ENCODE data around the gene TPSAB1.
"Not testable (repeated sequence)": the region's sequence is repeated elsewhere in the genome, so short reads cannot be mapped to it uniquely, and the experiment has no call there.

TPSAB1 gene

DNA sequence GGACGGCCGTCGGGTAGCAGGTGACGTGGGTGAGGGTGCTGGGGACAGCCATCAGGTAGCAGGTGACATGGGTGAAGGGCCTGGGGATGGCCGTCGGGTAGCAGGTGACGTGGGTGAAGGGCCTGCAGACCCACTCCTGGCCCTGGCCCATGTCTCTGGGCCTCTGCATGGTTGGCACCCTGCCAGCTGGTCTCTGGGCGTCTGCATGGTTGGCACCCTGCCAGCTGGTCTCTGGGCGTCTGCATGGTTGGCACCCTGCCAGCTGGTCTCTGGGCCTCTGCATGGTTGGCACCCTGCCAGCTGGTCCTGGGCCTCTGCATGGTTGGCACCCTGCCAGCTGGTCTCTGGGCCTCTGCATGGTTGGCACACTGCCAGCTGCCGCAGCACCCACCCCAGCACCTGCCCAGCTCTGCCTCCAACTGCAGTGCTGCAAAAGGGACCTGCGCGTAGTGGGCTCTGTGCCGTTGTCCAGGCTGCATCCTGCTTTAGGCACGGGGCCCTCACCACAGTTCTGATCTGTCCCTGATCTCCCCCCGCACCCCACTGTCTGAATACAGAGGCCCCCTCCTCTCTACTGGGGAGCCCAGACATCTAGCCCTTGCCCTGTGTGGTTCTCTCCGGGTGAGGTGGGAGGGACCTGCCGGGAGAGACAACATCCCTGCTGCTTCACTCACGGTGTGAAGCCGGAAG is 31.4 kb downstream of the TPSAB1 start:
- DNase-seq = not testable (repeated sequence)

DNA sequence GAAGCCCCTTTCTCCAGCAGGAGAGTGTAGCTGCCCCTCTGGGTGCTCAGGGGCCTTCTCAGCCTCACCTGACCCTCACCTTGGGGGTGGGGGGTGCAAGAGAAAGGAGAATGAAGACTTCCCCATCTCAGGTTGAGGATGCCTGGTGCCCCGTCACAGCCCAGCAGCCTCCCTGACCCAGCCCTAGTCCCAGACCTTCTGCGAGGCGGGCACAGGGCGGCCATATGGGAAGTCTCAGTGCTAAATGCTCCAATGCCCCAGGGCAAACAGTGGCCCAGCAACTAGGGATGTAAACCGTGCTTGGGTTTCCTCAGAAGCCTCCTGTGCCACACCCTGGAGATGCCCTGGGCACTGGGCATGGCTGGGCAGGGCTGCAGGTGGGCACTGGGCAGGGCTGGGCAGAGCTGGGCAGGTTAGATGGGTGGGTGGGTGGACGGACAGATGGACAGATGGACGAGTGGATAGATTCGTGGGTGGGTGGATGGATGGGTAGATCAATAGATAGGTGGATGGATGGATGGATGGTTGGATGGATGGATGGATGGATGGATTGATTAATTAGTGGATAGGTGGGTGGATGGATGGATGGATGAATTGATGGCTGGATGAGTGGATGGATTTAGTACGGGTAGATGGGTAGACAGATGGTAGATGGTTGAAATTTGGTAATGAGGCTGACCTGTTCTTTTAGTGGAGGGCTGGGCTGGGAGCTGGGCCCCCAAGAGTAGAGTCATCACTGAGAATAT is 32.1 kb downstream of the TPSAB1 start:
- DNase-seq = no peak

GRCh38 chr16:1273816-1274215 is 33.3 kb downstream of the TPSAB1 start:
- no peak for DNase-seq

DNA sequence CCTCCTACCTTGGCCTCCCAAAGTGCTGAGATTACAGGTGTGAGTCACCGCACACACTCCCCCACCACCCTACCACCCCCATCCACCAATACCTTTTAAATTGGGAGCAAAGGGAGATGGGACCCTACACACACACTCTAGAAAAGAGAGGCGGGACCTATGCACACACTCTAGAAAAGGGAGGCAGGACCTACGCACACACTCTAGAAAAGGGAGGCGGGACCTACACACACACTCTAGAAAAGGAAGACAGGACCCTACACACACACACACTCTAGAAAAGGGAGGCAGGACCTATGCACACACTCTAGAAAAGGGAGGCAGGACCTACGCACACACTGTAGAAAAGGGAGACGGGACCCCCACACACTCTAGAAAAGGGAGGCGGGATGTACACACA is 34.3 kb downstream of the TPSAB1 start:
- no peak for DNase-seq

DNA sequence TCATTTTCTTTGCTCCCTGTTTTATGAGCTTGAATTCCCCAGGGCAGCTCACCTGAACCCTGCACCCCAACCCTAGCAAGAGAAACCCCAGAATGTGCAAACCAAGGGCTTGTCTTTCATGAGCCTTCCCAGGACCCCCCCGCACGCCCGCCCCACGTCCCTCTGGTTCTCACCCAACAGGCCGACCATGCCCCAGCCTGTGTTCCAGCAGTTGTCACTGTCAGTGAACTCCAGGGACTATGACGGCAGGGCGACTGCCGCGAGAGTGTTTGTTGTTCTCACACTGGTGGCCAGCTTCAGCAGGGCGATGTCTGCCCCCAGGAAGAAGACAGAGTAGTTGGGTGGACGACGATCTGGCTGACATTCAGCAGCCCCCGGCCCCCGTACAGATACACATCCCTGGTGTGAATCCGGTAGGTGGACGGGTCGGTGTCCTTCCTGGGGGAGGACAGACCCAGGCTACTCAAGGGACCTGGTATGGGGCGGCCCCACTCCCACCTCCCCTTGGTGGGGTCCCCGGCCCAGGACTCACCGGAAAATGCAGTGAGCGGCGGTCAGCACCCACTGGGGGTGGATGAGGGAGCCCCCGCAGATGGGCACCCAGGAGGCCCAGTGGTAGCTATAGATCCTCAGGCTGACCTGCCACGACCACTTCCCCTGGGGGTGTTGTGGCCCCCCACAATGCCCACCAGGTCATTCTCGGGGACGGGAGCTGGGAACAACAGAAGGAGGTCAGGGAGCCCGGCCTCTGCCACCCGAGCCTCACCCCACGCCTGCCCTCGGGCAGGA is 35.5 kb downstream of the TPSAB1 start:
- no peak for DNase-seq

GRCh38 chr16:1276580-1276878 is 36.0 kb downstream of the TPSAB1 start:
- DNase-seq = no peak

- no peak for DNase-seq
Observed at GRCh38 chr16:1277151-1277598, 36.7 kb downstream of the TPSAB1 start.

- no peak for DNase-seq
Observed at GRCh38 chr16:1277617-1278282, 37.2 kb downstream of the TPSAB1 start.

DNA sequence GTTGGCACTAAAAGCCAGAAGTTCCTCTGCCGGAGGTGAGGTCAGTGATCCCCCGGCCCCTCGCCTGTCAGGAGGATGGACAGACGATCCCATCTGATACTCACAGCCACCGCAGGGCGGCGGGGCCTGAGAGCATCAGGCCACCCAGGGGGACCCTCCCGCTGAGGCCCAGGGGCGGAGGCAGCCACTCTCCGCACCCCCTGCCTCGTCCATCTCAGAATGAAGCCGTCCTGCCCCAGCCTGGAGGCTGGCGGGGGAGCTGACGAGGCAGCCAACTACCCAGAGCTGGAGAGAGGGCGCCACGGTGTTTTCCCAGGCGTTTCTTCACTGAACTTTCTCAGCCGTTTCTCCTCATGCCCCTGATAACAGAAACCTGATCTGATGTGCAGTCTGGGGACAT is 38.0 kb downstream of the TPSAB1 start:
- no peak for DNase-seq

DNA sequence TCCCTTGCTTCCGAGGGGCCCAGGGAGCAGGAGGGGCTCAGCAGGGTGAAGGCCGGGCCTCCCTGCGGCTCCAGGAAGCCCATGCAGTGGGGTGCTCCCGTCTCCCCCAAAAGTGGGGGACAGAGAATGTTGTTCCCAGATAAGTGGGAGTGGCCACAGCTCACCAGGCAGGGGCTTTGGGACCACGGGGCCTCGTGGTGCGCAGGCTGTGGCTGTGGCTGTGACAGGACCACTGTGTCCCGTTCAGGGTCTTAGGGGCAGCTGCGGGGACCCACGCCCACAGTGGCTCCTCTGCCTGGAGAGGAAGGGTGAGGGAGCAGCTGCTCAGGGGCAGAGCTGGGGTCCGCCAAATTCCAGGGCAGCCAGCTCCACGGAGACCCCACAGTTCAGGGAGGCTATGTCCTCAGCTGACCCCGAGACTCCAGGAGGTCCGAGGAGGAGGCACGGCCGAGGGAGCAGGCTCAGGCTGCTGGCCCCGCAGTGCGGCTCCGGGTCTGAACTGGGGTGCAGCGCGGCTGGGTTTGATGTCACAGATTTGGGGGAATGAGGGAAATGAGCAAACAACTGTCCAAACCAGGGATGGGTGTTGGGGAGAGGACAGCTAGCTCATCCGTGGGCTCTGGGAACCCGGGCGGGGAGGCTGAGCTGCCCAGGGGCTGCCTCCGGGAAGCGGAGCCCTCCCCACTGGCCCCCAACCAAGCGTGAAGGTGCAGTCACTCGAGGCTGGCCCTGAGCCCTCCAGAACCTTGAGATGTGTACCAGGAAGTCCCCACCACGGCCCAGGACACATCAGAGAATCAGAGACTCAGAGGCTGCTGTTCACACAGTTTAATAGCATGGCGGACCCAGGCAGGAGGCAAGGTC is 38.8 kb downstream of the TPSAB1 start:
- DNase-seq = no peak

DNA sequence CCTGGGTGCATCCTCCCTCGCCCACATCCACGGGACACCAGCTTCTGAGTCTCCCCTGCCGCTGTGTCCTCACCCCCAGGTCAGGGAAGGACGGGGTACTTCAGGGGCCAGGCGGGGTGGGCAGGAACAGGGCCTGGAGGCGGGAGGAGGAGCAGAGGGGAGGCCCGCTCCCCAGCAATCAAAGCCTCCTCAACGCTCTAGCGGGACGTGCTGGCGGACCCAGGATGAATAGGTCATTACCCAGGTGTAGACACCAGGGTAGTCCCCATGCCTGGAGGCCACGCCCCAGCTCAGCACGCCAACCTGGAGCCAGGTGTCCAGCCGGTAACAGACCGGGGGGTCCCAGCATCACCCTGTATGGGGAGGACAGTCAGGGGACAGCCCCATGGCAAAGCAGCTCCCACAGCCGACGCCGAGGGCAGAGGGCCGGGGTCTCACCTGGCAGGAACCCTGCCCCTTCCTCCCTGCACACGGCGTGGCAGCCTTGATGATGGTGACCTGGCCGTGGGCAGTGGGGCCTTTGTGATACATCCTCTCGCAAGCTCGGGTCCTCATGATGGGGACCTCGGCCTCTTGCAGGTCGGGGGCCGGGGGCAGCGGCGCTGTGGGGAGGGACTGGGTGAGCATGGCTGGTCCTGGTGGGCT is 39.6 kb downstream of the TPSAB1 start:
- no peak for DNase-seq

DNA sequence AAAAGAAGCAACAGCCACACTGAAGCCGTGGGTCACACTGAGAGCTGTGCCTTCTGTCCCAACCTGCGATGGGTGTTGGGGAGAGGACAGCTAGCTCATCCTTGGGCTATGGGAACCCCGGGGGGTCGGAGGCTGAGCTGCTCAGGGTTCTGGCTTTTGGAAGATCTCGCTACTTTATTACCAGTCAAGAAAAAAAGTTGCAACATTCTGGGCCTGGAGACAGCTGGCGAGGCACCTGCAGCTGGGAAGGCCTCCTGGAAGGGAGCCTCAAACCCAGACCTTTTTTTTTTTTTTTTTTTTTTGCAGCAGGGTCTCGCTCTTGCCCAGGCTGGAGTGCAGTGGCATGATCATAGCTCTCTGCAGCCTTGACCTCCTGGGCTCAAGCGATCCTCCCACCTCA is 40.3 kb downstream of the TPSAB1 start:
- DNase-seq = no peak

- no peak for DNase-seq
Observed at GRCh38 chr16:1281517-1281916, 41.0 kb downstream of the TPSAB1 start.

GRCh38 chr16:1282324-1282973 is 41.9 kb downstream of the TPSAB1 start:
- no peak for DNase-seq

DNA sequence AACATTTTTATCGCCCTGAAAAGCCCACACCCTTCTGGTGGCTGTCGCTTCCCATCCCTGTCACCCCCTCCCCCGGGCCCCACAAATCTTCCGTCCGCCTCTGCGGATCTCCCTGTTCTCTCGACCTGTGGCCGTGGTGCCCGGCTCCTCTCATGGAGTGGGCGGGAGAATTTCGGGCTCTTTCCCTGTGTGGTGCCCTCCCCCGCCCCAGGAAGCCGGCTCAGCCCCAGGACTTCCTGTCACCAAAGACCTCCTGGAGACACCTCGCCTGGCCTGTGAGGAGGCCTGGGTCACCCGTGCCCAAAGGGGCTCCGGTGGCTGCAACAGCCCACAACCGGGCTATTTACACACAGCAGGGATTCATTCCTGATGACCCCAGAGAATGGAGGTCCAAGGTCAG is 42.8 kb downstream of the TPSAB1 start:
- DNase-seq = no peak

DNA sequence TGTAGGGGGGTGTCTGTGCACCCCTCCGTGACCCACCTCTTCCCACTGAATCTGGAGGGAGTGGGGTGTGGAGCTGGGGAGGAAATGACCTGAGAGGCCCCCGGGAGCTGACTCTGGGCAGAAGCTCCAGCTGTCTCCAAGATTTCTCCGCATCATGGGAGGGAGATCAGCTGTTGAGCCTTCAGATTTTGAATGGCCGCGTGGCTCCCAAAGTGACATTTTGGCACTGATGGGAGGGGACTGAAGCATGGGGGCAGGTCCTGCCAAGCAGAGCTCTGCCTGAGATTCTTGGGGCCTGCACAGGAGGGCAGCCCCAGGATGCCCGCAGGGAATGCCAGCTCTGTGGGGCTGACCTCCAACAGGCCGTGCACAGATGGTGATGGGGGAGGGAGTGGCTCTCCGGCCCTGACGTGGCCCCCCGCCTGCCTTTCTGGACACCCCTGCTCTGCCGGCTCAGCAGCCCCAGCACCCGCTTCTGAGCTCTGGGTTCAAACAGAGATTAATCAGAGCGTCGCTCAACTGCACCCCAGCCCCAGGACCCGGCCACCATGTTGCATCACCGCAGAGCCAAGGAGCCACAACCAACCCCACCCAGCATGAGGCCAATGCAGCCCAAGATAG is 43.6 kb downstream of the TPSAB1 start:
- no peak for DNase-seq

DNA sequence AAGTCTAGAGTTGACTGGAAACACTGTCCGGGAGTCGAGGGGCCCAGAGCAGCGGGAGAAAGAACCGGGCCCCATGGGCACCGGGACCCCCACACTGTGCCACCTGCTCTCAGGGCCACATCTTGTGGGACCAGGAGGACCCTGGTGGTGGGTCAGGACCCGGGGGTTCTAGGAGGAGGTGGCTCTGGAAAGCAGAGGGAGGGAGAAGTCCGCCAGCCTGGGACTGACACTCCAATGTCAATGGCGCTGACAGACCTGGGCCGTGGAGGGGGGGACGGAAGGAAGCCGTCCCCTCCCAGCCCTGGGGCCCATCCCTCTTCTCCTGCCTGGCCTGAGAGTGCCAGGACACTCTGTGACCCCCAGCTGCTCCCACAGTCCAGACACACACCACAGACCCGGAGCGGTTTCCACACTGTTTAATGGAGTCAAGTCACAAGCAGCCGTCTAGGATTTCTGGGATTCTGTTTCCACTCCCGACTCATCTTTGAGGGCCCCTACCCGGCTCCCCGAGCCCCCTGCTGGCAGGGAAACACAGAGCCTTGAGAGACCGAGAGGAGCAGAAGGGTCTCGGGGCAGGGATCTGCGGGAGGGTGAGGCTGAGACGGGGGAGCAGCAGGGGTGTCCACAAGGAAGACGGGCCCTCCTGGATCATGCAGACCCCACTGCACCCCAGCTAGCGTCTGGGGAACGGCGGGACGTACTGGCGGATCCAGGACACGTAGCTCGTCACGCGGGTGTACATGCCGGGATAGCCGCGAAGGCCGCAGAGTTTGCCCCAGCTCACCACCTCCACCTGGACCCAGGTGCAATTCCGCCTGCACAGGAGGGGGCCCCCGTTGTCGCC is 45.4 kb downstream of the TPSAB1 start:
- DNase-seq = no peak

GRCh38 chr16:1286513-1287094 is 46.1 kb downstream of the TPSAB1 start:
- no peak for DNase-seq

GRCh38 chr16:1287982-1288670 is 47.6 kb downstream of the TPSAB1 start:
- DNase-seq = no peak

Data from fibroblast of upper back skin (primary cell).